GM18951 (cell line): ENCODE measurements around the gene GZF1.

Source experiments
- POLR2A ChIP-seq: IDR thresholded peaks from 4 replicates; pipeline ENCODE4 v1.6.1; 2011; ENCODE audit warnings: mild to moderate bottlenecking; ENCODE audit not compliant: insufficient read length, insufficient read depth; ENCODE audit errors: extremely low read depth
- in situ Hi-C: fragments of 300-500 bp; cut with MboI; formaldehyde crosslinking; loops from one replicate; pipeline ENCODE4 v1.12.0; 2022; ENCODE audit warnings: low sequenced_read_pairs, mixed read lengths, inconsistent platforms; ENCODE audit not compliant: unreplicated experiment

GZF1 gene

DNA sequence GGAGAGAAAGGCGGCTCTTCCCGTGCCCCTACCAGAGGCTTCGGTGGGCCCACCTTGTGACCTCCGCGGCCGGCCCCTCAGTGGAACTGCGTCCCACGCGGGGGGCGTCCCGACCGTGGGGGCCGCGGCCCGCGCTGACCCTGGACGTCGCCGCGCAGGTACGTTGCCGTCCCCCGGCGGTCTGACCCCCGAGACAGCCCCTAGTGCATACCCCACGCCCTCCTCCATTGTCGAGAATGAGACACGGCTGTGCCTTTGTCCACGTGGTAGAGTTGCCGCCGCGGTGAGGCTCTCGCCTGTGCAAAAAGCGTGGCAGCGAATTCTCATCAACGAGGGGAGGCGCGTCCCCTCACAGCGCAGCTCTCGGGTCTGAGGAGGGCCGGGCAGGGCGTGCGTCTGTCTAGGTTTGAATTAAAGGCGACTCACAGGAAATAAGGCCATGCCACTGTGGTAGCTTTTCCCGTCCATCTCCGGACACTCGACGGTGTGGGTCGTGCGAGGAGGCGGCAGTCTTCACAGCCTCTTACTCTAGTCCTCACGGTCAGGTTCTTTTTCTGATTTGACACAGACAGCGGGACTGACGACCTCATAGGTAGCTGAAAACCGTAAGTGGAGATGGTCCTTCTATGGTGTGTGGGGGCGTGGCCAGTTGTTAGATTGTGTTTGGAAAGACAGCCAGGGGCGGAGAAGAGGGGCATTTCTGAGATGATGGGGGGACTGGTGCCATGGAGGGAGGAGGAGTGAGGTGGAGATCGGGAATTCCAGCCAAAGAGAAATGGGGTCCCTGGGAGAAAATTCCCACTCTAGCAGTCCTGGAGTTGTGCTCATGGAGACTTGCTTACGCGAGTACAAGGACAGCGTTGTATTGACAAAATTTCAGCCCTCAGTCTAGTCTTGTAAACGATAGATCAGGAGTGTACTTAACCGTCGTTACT is 10.8 kb upstream of the GZF1 start:
- TF ChIP-seq POLR2A, result peak; percentile 24
- in situ Hi-C loops, result no loop called here

DNA sequence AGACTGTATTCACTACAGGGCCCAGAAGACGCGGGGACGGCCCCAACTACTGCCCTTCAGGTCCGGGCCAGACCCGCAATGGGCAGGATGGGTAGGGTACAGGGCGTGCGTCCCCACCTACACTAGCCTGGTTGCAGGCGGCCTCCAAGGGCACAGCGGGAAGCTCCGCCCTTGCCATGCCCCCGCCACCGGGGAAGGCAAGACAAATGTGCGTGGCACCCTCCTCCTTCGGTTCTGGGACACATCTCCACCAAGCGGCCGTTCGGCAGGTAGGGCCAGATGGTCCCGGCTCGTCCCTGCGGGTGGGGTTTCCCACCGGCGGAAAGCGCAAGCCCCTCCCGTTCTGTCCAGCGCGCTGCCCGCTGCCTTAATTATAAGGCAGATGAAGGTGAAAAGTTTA is 5.8 kb upstream of the GZF1 start:
- in situ Hi-C loops, result no loop called here

DNA sequence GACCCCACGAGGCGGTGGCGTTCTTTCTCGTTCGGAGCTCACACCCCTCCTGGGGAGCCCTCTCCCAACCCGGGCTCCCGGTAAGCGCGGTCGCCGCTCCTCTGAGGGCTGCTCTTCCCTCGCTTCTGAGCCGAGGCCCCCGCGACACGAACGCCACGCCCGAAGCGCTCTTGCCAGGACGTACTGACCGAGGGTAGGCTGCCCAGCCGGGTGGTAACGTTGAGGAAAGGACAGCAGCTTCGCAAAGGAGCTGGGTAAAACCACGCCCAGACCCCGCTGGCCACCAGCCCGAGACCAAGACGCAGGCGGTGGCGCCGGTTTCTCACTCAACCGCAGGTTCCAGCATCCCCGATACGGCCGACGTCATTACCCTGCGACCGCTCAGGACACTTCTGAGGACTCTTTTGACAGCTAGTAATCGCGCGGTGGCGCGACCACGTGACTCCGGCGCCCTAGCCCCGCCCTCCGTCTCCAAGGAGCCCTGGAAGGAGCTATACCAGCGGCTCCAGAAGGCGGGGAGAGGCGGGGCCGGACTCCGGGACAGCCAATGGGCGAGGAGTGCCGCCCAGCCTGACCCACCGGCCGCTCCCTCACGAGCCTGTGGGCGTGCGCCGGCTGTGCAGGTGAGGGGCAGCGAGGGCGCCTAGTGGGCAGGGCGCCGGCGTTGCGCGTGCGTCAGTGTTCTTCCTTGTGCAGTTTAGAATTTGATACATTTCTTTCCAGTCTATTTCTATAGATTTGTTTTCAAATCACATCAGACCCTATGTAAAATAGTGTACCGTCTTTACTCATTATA is 4.0 kb upstream of the GZF1 start:
- TF ChIP-seq POLR2A, result peak; percentile 75
- in situ Hi-C loops, result no loop called here

More for the DNA sequence above, 5.8 kb upstream of the GZF1 start:
- no peak for TF ChIP-seq POLR2A

DNA sequence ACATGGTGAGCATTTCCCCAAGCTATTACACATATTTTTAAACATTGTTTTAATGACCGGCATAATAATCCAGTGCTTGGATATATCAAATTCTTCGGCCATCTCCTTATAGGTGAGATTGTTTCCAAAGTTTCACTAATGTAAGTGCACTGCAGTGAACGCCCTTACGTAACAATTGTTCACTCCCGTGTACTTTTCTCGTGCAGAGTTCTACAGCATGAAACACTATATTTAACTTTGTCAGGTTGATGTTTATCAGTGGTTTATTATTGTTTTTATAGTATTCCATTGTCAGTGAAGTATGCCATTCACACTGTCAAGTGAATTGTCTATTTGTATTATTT is 3.4 kb upstream of the GZF1 start:
- no peak for TF ChIP-seq POLR2A
- in situ Hi-C loops, result no loop called here

DNA sequence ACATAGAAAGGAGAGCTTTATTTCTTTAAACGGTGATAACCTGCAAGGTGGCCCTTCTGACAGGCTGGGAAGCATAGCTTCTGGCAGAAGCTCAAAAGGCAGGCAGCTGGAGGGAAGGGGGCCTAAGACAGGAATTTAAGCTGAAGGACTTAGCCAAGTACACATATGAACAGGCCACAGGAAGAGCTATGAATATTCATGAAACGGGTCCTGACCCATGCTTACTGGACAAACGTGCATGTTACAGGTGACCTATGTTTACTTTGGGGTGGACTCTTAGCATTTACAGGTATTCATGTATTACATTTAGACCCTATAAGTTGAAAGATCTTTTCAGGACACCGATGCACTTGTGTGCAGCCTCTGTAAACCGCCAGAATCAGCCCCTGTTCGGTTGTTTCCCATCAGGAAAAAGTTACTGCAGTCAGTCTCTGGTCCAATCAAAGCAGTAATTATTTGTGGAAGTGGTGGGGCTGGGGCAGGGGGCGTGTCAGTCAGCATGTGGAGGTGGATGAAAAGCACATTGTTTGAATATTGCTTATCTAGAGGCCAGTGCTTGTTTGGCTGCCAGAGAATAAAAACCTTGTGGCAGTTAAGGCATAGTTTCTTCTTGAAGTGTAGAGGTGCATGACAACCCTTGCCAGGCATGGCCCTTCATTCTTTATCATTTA is 2.9 kb upstream of the GZF1 start:
- no peak for TF ChIP-seq POLR2A
- in situ Hi-C loops, result no loop called here

DNA sequence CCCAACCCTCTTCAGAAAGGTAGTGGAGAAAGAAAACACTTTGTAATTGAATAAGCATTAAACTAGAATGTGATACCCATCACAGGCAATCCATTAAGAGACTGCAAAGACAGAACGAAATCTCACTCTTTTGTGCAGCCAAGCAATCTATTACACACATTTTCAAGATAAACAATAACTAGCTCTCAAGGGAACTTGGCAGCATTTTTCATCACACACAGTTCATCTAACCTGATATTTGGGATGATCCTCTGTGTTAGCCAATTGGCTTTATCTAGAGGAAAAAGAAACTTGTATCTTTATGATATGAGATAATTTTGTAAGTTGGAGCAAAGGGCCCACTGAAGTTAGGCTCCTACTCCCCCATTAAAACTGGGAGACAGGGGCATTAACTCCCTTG is 1.5 kb upstream of the GZF1 start:
- in situ Hi-C loops, result no loop called here
- TF ChIP-seq POLR2A, result no peak

DNA sequence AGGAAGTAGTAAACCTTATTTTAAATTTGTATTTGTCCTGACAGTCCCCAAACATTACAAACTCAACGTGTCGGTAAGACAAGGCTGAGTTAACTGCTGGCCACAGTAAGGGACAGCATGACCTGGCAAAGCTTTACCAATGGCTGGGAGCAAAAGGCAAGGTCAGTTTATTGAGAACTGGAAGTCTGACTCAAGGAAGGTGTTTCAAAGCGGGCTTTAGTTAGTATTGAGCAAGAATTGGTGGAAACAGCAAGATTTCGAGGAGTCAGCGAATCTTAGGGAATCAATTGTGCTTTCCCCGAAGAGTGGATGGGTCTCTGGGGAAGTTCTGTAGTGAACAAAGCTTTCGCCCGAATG is 885 bp upstream of the GZF1 start:
- in situ Hi-C loops, result no loop called here
- TF ChIP-seq POLR2A, result no peak

DNA sequence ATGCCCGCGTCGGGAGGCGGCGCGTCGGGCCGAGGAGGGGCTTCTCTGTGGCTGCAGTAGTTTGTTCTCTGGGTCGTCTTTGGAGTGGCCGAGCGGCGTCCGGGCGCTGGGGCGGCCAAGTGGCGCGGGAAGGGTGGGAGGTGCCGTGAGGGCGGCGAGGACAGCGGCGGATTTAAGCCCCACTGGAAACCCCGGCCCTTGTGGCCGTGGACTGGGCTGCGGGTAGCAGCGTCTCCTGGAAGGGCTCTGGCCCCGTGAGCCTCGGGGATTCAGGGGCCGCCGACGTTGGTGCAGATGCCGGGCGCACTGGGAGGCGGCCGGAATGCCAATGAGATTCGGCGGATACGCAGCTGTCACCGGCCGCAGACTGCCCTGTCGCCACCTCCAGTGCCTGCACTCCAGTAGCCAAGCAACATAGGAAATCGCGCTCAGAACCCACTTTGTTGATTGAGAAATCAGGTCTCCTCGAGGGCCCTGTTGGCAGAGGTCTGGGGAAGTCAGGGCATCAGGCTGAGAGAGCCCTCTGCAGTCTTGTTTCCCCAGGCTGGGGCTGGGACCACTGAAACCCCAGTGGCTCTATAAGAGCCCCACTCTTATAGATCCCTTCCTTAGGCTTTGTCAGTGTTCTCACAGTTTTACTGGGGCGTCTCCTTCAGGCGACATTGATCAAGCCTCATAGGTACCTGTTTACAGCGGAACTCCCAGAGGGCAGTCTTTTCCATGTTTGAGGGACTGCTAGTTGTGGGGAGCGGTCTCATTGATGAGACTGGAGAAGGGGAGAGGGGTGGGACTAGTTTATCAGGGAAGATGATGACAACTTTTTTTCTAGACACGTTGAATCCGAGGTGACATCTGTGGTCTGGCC is 642 bp downstream of the GZF1 start:
- in situ Hi-C loops, result no loop called here
- TF ChIP-seq POLR2A, result no peak

DNA sequence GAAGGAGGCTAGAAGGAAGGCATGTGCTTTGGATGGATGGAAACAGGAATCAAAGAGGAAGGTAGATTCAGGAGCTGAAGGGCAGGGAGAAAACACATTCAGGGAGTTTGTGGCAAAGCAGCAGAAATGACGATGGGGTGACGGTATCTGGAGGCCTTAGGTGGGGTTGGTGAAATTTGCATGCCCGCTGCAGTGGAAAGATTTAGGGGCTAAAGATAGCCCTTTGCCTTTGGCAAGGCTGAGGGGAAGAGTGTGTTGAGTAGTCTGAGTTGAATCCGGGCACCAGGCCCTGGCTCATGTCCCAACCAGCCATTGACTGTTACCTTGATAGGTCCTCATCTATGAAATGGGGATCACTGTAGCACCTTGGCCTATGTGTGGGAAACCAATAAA is 1.3 kb downstream of the GZF1 start:
- no peak for TF ChIP-seq POLR2A
- in situ Hi-C loops, result no loop called here

DNA sequence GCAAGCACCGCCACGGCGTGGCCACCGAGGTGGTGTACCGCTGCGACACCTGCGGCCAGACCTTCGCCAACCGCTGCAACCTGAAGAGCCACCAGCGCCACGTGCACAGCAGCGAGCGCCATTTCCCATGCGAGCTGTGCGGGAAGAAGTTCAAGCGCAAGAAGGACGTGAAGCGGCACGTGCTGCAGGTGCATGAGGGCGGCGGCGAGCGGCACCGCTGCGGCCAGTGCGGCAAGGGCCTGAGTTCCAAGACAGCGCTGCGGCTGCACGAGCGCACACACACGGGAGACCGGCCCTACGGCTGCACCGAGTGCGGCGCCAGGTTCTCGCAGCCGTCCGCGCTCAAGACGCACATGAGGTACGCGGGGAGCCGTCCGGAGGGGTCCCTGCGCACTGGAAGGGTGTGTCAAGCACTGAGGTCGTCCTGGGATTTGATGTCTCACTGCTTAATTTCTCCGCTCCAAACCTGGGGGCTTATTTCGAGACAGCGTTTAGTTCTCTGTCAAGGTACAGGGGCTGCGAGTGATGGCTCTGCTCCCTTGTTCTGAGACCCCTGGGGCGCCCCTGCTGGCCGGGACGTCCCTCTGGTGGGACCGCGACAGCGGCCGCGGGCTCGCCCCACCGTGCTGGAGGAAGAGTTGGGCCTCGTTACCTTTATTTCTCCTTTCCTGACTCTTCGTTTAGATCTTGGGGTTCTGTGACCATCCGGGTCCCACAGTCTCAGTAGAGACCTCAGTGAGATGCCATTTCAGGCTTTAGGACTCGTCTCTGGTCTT is 3.6 kb downstream of the GZF1 start:
- TF ChIP-seq POLR2A, result no peak
- in situ Hi-C loops, result no loop called here

DNA sequence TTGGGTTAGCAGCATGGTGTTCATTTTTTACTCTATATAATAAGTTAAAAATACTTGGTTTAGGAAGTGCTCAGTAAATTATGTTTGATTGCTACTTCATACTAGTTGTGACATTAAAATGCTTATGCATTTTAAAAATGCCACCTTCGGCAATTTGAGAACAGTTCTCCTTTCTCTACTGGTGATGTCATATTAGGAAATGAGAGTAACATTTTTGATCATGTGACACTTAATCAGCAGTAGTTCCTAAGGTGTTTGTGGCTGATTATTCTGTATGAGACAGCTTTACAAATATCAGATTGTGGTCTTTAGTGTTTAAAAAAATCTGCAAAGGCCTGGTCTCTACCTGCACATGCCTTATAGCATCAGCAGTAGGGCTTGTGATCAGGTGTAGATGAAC is 4.4 kb downstream of the GZF1 start:
- TF ChIP-seq POLR2A, result no peak
- in situ Hi-C loops, result no loop called here

DNA sequence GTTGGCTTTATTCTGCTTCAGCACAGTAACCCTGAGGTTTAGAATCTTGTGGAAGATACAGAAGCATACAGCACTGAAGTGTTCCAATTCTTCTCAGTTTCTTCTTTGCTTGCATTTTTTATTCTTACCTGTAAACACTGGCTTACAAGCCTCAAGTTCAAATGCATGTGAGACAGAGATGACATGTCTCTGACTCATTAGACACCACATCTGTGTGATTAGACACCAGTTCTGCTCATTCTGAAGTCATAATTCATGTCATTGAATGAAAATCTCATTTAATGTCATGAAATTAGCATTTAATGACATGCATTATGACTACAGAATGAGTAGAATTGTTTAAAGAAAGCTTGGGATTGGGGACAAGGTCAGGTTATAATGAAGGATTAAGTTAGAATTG is 5.8 kb downstream of the GZF1 start:
- in situ Hi-C loops, result no loop called here
- TF ChIP-seq POLR2A, result no peak

DNA sequence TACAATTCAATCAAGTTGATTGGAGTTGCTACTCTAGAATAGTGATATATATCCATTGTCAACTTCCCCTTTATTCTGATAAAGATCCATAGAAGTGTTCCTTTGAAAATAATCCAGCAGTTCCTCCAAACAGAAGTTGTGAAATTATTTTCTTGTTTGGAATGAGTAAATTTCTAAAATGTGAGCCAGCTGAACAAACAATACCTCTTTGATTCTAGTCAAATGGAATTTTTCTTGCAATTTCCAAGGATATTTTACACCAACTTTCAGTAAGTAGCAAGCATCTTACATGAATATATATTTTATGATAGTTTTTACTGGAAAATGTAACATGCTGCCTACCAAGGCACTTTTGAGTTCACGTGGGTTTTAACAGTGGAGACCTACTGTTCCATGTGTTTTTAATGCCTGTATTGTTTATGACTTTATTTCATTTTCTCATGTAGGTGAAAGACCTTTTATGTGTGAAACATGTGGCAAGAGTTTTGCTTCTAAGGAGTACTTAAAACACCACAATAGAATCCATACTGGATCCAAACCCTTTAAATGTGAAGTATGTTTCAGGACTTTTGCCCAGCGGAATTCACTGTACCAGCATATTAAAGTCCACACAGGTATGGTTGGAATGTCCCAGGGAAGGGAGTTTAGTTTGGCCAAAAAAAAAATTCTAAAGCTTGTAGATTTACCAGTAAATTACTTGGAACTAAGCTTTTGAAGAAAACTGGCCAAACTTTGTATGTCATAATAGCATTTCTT is 6.5 kb downstream of the GZF1 start:
- in situ Hi-C loops, result no loop called here
- no peak for TF ChIP-seq POLR2A
